GM21717 (cell line): ENCODE results near the gene HOXA5.

Experiments
- ATAC-seq: cut with Tn5 transposase; IDR thresholded peaks from one replicate; pipeline ENCODE4 v1.9.1; 2021; ENCODE audit warnings: mild to moderate bottlenecking, moderate library complexity; ENCODE audit not compliant: unreplicated experiment

Gene HOXA5

DNA sequence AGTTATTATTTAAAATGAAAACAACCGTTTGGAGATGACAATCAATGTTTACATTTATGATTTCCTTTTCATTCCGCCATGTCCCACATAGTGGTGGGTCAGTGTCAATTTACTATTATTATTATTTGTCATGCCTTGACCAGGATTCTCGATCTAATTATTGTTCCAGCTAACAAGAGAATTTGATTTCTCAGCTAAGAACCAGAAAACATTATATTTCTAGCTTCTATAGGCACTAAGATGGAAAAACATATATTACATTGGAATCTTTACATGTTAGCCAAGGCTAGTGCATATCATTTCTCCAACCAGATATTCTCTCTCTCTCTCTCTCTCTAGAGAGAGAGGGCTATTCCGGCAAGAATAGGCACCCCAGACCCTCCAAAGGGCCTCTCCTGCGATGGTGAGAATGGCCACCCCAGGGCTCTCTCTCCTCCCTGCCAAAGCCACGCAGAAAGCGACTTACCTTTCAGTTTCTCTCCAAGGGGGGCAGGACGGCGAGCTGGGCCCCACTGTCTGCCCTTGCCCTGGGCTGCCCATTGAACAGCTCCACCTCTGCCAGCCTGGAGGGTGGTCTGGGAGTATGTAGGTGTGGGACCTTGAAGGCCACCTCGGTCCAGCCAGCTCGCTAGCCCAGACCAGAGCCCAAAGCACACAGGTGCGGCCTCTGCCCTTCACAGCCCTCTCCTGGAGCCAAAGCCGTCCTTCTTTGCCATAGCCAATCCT lies 6.5 kb upstream of the HOXA5 start:
- ATAC-seq, result peak; percentile 9

DNA sequence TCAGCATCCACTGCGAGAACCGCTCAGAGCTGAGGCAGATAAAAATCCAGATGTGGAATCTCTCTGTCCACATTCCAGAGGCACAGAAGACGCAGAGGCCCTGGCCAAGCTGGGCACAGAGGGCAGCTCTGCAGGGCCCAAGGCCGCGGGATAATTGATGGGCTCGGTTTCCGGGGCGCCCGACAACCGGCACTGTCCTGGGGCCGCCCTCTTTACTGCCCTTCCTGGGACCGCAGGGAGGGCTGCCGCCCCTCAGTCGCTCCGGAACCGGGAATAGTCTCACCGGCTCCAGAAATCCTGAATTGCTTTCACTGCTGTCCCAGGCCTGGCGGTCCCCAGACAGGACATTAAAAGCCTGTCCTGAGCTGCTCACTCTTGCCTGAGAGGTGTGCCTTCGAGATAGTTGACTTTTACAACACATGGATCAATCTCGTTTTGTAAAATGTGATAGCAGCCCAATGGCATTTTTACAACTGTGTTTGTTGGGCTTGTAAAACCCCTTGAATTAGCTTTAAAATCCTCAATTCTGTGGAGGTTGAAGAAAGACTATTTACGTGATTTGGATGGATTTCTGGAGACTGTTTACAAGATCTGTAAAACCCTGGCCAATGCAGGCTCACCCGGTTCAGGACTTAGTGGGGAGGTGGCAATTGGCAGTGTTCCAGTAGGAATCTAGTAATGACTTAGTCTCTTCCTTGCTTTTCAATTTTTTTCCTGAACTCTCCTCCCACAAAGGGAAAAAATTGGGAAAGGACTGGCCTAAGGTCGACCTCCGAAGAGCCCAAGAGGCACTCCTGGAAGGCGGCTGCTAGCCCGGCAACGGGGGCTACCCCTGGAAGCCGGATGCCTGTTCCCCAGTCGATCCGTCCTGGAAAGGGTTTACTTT lies 5.5 kb upstream of the HOXA5 start:
- ATAC-seq, result no peak

DNA sequence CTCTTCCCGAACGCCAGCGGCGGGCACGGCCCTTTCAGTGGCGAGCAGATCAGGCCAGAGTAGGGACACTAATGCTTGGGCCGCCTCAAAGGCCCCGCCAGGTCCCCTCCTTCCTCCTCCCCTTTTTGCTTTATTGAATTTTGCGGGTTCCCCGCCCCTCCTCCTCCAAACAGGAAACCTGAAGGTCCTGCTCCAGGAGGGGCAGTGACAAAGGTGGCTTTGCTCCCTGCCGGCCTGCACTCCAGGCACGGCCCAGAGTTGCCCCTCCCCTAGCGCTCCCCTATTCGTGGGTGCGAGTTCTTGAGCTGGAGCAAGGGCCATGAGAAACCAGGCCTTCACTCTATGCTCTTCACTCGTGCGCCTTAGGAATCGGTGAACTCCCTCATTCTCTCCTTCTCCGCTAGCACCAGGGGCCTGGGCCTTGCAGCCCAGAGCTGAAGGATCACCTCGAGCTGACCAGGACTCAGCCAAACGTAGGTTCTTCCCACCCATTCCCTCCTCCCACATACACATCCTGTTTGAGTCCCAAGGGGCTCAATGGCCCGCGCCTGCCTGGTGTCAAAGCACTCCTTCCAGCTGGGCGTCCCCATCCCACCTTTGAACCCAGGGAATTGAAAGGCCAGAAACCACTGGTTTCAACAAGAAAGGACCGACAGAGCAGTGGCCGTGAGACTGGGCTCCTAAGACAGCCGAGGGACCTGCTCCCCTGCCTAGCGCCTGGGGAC lies 4.7 kb upstream of the HOXA5 start:
- ATAC-seq, result no peak

DNA sequence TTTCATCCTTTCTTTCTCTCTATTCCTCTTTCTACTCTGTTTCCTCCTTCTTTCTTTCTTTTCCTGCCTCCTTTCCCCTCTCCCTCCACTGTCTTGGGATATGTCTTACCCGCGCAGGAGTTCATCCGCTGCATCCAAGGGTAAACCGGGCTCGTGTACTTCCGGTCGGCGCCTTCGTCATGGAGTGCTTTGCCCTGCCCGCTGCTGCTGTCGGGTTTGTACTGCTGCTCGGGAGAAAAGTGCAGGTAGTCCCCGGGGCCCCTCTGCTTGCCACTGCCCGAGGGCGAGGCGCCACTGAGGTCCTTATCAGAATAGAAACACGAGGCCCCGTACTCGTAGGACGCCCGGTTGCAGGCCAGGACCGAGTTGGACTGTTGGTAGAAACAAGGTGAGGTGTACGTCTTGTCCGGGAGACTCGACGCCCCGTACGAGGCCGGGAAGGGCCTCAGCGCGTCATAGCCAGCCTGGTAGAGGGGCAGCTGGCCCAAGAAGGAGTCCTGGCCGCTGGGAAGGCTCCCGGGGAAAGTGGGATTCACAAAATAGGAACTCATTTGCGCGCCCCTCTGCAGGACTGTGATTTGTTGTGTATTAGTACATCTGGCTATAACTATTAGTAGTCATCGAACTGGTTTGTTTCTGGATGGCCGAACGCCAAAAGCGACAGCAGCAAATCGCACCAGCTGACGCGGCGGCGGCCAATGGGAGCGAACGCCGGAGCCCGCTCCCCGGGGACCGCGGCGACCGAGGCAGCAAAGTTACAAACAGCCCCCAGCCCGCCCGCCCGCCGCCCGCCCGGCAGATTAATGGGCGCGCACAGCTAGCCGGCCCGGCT lies 3.9 kb upstream of the HOXA5 start, which contains the start of gene HOXA6:
Gene HOXA6 (minus strand): TSS at position 576 of the 832 bp plus-strand sequence. CDS start 25 bp downstream, at position 551.
- no peak for ATAC-seq

GRCh38 chr7:27146491-27147198 lies 3.2 kb upstream of the HOXA5 start:
- no peak for ATAC-seq

- no peak for ATAC-seq
Measured at GRCh38 chr7:27145914-27146412, 2.5 kb upstream of the HOXA5 start.

DNA sequence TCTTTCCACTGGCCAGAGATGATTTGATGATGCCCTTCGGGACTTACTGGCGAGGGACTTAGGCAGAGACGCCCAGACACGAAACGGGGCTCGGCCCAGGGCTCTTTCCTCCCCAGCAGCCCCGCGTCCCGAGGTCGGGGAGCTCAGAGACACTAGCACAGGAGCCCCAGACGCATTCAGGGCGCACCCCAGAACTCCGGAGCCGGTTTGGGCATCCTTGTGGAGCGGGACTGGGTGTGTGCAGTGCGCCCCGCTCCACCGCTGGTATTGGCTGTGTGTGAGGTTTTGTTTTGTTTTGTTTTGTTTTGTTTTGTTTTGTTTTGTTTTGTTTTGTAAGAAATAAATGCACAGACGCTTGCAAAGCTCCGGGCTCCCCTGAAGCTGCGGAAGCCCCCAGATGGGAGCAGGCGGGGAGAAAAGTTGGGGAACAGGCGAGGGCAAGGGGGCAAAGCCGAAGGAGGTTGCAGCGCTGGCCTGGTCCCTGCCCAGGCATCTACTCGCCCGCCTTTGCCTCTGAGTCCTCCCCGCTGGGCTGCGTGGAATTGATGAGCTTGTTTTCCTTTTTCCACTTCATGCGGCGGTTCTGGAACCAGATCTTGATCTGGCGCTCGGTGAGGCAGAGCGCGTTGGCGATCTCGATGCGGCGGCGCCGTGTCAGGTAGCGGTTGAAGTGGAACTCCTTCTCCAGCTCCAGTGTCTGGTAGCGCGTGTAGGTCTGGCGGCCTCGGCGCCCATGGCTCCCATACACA lies 1.9 kb upstream of the HOXA5 start:
- ATAC-seq, result no peak

DNA sequence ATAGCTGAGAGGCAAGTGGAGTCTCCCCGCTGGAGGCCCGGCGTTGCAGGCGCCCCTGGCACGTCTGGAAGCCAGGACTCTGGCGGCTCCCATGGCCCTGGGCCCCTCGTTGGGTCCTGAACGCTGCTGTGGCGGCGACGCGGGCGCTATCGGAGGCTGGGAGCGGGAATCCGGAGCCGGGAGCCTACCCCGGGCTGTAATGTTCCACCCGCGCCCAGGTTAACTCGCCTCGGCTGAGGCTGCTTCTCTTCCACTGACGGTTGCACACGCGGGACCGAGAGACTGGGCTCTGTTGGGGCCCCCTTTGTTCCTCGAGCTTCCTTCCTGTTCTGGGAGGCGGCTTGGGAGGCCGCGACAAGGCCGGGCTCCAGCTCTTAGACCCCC lies 1.3 kb upstream of the HOXA5 start:
- ATAC-seq, result no peak

- ATAC-seq, result no peak
Measured at GRCh38 chr7:27143950-27144780, 684 bp upstream of the HOXA5 start.

- no peak for ATAC-seq
Measured at GRCh38 chr7:27142580-27143022, 880 bp downstream of the HOXA5 start.

GRCh38 chr7:27141923-27142579 lies 1.4 kb downstream of the HOXA5 start:
- no peak for ATAC-seq

- no peak for ATAC-seq
Measured at GRCh38 chr7:27141137-27141922, 2.2 kb downstream of the HOXA5 start.

DNA sequence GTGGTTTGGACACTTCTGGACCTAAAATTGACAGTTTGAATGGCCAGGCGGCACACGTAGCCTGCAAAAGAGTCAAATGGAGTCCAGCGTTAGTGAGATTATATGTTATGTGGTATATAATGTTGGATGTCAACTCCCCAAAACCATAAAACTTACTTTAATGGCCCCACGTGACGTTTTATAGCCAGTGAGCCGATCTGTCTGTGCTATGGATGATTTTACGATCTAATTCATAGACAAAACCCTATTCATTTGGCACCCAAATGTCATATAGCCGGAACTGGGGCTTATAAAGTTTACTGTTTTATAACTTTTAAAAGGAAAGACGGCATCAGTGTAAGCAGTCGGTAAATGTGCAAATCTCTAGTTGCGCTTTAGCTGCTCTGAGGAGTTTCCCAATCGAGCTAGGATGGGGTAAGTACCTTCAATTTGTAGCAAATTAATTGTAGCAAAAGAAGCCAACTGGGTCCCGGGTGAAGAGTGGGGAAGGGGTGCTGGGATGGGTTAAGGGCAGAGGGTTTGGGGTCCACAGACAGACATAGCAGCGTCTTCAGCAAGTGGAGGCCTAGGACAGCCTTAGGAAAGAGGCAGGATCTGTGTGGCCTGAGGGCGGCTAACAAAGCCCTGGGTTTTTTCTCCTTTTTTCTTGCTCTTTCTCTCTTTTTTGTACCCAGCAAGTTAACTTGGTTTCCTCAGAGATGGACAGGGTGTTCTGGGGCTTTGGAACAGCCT lies 3.2 kb downstream of the HOXA5 start:
- ATAC-seq, result no peak

DNA sequence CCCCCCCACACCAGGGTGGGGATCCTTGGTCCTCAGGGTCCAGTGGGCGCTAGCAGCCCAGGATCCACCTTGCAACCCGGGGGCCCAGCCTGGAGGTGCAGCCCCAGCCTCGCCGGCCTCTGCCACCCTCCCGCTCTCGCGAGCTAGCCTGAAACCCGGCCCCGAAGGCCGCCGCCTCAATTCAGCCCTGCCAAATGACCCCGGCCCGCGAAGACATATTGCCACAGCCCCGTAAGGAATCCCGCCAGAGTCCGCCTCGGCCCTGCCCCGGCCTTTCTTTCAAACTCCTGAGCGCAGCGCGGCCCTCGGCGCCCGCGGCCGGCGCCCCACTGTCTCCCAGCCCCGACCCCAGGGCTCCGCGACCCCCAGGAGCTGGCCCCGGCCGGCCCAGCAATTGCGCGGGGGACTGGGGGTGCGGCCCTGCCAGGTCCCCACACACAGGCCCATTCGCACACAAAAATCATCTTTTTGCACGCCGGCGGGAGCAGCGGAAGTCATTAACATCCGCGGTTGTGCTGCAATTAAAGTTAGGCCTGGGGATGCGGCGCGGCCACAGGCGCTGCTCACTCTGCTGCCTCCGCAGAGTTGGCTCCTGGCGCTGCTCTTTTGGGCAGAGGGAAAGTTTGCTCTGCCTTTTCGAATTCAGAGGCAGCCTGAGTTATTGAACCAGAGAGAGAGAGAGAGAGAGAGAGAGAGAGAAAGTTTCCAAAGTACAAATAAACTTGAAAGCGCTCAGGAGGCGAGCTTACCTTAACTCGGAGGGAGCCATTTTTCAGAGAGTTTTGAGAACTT lies 4.0 kb downstream of the HOXA5 start:
- no peak for ATAC-seq

- ATAC-seq, result no peak
Measured at GRCh38 chr7:27138985-27139333, 4.5 kb downstream of the HOXA5 start.
